ENCODE data around the gene TSC2. TPM values are rescaled to one million over a fixed set of nuclear protein-coding genes. Genes with fewer than 3 reads are reported as not detected.
A peak's percentile ranks its signal among the peaks of the same experiment; 100 is the strongest.

Gene TSC2
- total RNA-seq, 1 donor from 2014 or later, result 80.1 TPM

DNA sequence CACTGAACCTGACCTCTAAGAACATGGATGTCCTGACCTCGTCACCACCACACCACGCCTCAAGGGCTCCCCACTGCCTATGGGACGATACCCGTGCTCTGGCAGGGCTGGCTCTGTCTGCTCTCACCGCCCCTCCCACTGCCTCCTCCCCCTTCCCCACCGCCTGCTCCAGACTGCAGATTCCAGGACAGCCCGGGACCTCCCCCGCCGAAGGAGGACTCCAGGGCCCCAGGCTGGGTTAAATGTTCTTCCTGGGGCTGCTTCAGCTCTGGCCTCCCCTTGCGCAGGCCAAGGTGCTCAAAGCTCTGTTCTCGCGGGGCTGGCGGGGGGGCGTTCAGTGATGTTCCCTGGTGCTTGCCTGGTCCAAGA lies 25.1 kb upstream of the TSC2 start:
- intact Hi-C loops (cut with micrococcal nuclease), result loop anchor here (10.0 kb wide), 1 partner anchor 122 kb away; the partner anchor contains the start of gene RAB26
- Histone ChIP-seq H3K4me3 (peak overlapping the region; percentile 60), H3K4me1 (peaks cover 64% of the 10 kb centered on the region), H3K27me3 (ENCODE audit: low read depth) (peaks cover 50% of the 10 kb centered on the region), H3K36me3 (no peaks in the 10 kb centered on the region), H3K27ac (replicated peaks) (peak overlapping the region; percentile 98), H3K9me3 (replicated peaks) (no peaks in the 10 kb centered on the region)
- DNase-seq, result no peak
- TF ChIP-seq, protein P1, sequence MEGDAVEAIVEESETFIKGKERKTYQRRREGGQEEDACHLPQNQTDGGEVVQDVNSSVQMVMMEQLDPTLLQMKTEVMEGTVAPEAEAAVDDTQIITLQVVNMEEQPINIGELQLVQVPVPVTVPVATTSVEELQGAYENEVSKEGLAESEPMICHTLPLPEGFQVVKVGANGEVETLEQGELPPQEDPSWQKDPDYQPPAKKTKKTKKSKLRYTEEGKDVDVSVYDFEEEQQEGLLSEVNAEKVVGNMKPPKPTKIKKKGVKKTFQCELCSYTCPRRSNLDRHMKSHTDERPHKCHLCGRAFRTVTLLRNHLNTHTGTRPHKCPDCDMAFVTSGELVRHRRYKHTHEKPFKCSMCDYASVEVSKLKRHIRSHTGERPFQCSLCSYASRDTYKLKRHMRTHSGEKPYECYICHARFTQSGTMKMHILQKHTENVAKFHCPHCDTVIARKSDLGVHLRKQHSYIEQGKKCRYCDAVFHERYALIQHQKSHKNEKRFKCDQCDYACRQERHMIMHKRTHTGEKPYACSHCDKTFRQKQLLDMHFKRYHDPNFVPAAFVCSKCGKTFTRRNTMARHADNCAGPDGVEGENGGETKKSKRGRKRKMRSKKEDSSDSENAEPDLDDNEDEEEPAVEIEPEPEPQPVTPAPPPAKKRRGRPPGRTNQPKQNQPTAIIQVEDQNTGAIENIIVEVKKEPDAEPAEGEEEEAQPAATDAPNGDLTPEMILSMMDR (IDR thresholded peaks at IDR 0.05; ENCODE audit: borderline replicate concordance), result no peak

- DNase-seq, result peak; percentile 94
- TF ChIP-seq, protein P1 (IDR thresholded peaks at IDR 0.05; ENCODE audit: borderline replicate concordance), result peak; percentile 97
- H3K27ac ChIP-seq (replicated peaks), result peak overlapping the region; percentile 98
- peaks cover 70% of the 10 kb centered on the region for H3K4me1 ChIP-seq
- intact Hi-C loops (cut with micrococcal nuclease), result loop anchor here (10.0 kb wide), 1 partner anchor 121 kb away; the partner anchor contains the start of gene RAB26
- H3K27me3 ChIP-seq (ENCODE audit: low read depth), result peaks cover 44% of the 10 kb centered on the region
- H3K36me3 ChIP-seq, result no peaks in the 10 kb centered on the region
- no peaks in the 10 kb centered on the region for H3K9me3 ChIP-seq (replicated peaks)
- peak overlapping the region; percentile 60 for H3K4me3 ChIP-seq
These were observed 24.4 kb upstream of the TSC2 start for GRCh38 chr16:2023092-2024031.

DNA sequence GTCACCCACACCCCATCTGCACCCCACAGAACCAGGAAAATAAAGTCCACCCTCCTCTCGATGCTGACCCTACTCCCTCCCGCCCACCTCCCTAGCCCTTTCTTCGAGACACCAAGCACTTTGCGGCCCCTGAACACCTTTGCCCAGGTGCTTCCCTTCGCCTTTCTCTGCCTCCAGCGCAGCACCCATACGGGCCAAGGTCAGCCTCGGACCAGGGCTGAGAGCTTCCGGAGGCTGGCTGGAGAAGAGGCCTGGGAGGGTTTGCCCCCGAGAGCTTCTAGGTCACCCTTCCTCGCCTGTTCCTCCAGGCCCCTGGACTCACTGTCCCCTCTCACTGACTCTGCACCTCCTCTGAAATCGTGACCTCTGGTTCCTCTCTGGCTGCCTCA lies 23.8 kb upstream of the TSC2 start:
- intact Hi-C loops (cut with micrococcal nuclease), result loop anchor here (10.0 kb wide), 1 partner anchor 121 kb away; the partner anchor contains the start of gene RAB26
- DNase-seq, result peak; percentile 17
- peaks cover 37% of the 10 kb centered on the region for H3K27me3 ChIP-seq (ENCODE audit: low read depth)
- H3K36me3 ChIP-seq, result no peaks in the 10 kb centered on the region
- peaks cover 77% of the 10 kb centered on the region for H3K4me1 ChIP-seq
- H3K27ac ChIP-seq (replicated peaks), result peak overlapping the region; percentile 98
- H3K9me3 ChIP-seq (replicated peaks), result no peaks in the 10 kb centered on the region
- H3K4me3 ChIP-seq, result peak overlapping the region; percentile 60
- TF ChIP-seq, protein P1 (IDR thresholded peaks at IDR 0.05; ENCODE audit: borderline replicate concordance), result no peak

DNA sequence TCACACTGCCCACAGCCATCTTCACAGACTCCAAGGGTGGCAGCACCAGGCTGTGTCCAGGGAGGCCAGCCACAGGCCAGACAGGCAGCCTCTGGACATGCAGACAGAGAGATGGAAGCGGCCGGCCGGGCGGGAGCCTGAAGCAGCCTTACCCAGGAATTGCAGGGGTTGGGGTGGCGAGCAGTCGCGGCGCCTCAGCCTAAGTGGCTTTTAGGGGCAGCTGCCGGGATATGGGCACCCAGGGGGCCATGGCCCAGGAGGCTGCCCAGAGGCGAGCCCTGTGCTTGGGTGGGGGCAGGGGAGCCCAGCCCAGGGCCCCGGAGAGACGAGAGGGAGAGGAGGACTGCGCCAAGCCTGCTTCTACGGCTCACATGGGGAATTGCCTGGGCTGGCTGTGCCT lies 22.5 kb upstream of the TSC2 start:
- peak overlapping the region; percentile 98 for H3K27ac ChIP-seq (replicated peaks)
- H3K4me1 ChIP-seq, result peaks cover 80% of the 10 kb centered on the region
- intact Hi-C loops (cut with micrococcal nuclease), result loop anchor here (10.0 kb wide), 1 partner anchor 120 kb away; the partner anchor contains the start of gene RAB26

DNA sequence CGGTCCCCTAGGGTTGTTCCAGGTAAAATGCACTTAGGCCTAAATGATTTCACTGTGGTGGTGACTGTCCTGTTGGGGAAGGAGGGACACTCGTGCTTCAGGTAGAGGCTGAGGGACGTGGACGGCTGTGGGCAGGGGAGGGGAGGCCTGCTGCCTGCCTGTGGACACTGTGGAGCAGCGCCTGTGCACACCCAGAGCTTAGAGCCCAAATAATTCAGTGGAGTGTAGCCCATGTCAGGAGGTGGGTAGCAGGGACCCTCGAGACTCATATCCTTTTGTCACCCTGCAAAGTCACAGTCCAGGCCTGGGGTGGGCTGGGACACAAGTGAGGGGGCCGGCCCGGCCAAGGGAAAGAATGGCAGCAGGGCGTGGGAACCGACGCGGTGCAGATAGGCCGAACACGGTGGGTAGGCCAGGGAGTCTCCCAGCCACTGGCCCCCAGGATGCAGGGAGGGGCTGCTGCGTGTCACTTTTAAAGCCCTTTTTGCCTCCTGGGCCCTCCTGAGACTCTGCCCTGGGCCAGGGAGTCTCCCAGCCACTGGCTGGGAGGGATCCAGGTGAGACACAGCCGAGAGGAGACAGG lies 21.8 kb upstream of the TSC2 start:
- Histone ChIP-seq H3K4me1 (peaks cover 74% of the 10 kb centered on the region), H3K27ac (replicated peaks) (peak overlapping the region; percentile 98), H3K36me3 (peaks cover 12% of the 10 kb centered on the region), H3K27me3 (ENCODE audit: low read depth) (peaks cover 17% of the 10 kb centered on the region), H3K4me3 (peak overlapping the region; percentile 91), H3K9me3 (replicated peaks) (no peaks in the 10 kb centered on the region)
- no peak for DNase-seq
- TF ChIP-seq, protein P1 (IDR thresholded peaks at IDR 0.05; ENCODE audit: borderline replicate concordance), result no peak
- intact Hi-C loops (cut with micrococcal nuclease), result loop anchor here (10.0 kb wide), 1 partner anchor 119 kb away; the partner anchor contains the start of gene RAB26

More for the DNA sequence above, 22.5 kb upstream of the TSC2 start:
- peak overlapping the region; percentile 91 for H3K4me3 ChIP-seq
- H3K27me3 ChIP-seq (ENCODE audit: low read depth), result peaks cover 25% of the 10 kb centered on the region
- peaks cover 7% of the 10 kb centered on the region for H3K36me3 ChIP-seq
- peak; percentile 14 for DNase-seq
- TF ChIP-seq, protein P1 (IDR thresholded peaks at IDR 0.05; ENCODE audit: borderline replicate concordance), result no peak
- H3K9me3 ChIP-seq (replicated peaks), result no peaks in the 10 kb centered on the region

Data from left ventricle myocardium inferior (tissue), 1 donor.